GM12891 (cell line): Measurements from ENCODE around the gene G0S2.

Source experiments
- PAX5 ChIP-seq: IDR thresholded peaks from 2 replicates; pipeline ENCODE4 v1.6.1; 2011; ENCODE audit warnings: low read length, moderate library complexity, mild to moderate bottlenecking; ENCODE audit not compliant: insufficient read depth, severe bottlenecking
- POLR2A ChIP-seq: IDR thresholded peaks from 2 replicates; pipeline ENCODE4 v1.6.1; 2011; ENCODE audit warnings: low read depth, low read length, control low read depth
- POLR2AphosphoS5 ChIP-seq: IDR thresholded peaks from 2 replicates; pipeline ENCODE4 v1.6.1; 2011; ENCODE audit warnings: low read depth, low read length, control low read depth
- POU2F2 ChIP-seq: IDR thresholded peaks from 2 replicates; pipeline ENCODE4 v1.6.1; 2011; ENCODE audit warnings: low read depth, mild to moderate bottlenecking, control low read depth, low read length, moderate library complexity
- SPI1 ChIP-seq: IDR thresholded peaks from 2 replicates; pipeline ENCODE4 v1.6.1; 2011; ENCODE audit warnings: low read depth, low read length, control low read depth
- TAF1 ChIP-seq: IDR thresholded peaks from 2 replicates; pipeline ENCODE4 v1.6.1; 2011; ENCODE audit warnings: low read depth, low read length, control low read depth

- TF ChIP-seq TAF1 (no peak), POLR2A (no peak), POLR2AphosphoS5 (no peak), SPI1 (no peak), PAX5 (no peak), POU2F2 (no peak)
Observed at GRCh38 chr1:209689477-209689876, 14.3 kb downstream of the G0S2 start.
